H1 (cell line): ENCODE measurements around the gene PRAMEF20.
A peak's percentile ranks its signal among the peaks of the same experiment; 100 is the strongest.

Source experiments
- SIN3A ChIP-seq, 2 experiments: IDR thresholded peaks in 1 of 2; conservative IDR thresholded peaks in 1 of 2; 2 replicates each; pipeline ENCODE4 v1.6.1; 2011 to 2012; ENCODE audit warnings: low read length in 2 of 2, improper control_type of control experiment in 1 of 2, low read depth in 1 of 2, mild to moderate bottlenecking in 1 of 2
- SP4 ChIP-seq: IDR thresholded peaks from 2 replicates; pipeline ENCODE4 v1.6.1; 2012; ENCODE audit warnings: low read length, inconsistent platforms
- TF ChIP-seq, protein P1 (sequence below), 3 experiments: IDR thresholded peaks; 1 replicate in 2 of 3; 2 replicates in 1 of 3; pipeline versions ENCODE4 v1.5.1 to v1.6.1; 2011; ENCODE audit warnings: low read length in 3 of 3, mild to moderate bottlenecking in 3 of 3, inconsistent platforms in 2 of 3, low read depth in 1 of 3, moderate library complexity in 1 of 3; ENCODE audit not compliant: insufficient read depth in 1 of 3; ENCODE audit errors: control extremely low read depth in 1 of 3

DNA sequence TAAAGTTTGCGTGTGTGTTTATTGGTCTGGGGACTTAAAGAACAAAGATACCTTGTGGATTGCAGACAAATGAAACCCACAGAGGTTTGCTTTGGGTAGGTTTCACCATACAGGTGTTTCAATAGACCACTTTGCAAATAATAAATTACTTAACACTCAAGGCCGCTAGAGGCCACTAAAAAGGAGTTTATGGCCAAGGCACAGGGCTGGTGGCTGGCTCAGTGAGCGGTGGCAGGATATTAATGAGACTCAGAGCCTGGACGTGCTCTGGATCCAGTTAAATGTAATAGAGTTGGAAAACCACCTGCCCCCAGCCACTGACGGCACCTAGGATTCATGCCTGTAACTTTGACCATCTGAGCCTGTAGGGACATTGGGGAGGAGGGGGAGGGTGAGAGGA lies 59.1 kb downstream of the PRAMEF20 start:
- TF ChIP-seq, protein P1, sequence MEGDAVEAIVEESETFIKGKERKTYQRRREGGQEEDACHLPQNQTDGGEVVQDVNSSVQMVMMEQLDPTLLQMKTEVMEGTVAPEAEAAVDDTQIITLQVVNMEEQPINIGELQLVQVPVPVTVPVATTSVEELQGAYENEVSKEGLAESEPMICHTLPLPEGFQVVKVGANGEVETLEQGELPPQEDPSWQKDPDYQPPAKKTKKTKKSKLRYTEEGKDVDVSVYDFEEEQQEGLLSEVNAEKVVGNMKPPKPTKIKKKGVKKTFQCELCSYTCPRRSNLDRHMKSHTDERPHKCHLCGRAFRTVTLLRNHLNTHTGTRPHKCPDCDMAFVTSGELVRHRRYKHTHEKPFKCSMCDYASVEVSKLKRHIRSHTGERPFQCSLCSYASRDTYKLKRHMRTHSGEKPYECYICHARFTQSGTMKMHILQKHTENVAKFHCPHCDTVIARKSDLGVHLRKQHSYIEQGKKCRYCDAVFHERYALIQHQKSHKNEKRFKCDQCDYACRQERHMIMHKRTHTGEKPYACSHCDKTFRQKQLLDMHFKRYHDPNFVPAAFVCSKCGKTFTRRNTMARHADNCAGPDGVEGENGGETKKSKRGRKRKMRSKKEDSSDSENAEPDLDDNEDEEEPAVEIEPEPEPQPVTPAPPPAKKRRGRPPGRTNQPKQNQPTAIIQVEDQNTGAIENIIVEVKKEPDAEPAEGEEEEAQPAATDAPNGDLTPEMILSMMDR (IDR thresholded peaks at IDR 0.05; ENCODE audit: control extremely low read depth in 1 of 3, insufficient read depth in 1 of 3, low read depth in 1 of 3, low read length in 3 of 3), result peak in 2 of 3 experiments; percentile 16 to 29; a peak in 2 of 4 replicates
- no peak for TF ChIP-seq SIN3A (conservative IDR thresholded peaks at IDR 0.05 in 1 of 2, IDR thresholded peaks at IDR 0.05 in 1 of 2; ENCODE audit: low read depth in 1 of 2, low read length in 2 of 2)
- TF ChIP-seq SP4, result no peak
